K562 (cell line): Measurements from ENCODE around the gene SLC25A15. TPM values are rescaled to one million over a fixed set of nuclear protein-coding genes. Genes with fewer than 3 reads are reported as not detected.

Experiments used
- MLLT1 ChIP-seq, 2 experiments: fragments of 450-650 bp; IDR thresholded peaks; 2 replicates each; pipeline ENCODE4 v1.6.1; 2016
- SMAD2 ChIP-seq: fragments of 150-350 bp; IDR thresholded peaks from 2 replicates; pipeline ENCODE4 v1.6.1; 2014; ENCODE audit warnings: low read depth, mild to moderate bottlenecking, low read length
- TFE3 ChIP-seq: fragments of 450-650 bp; formaldehyde crosslinking; IDR thresholded peaks from 2 replicates; pipeline ENCODE4 v1.4.0; 2020; ENCODE audit warnings: mild to moderate bottlenecking, mixed read lengths
- TGIF2 ChIP-seq: sonication (generic); formaldehyde crosslinking; IDR thresholded peaks from 2 replicates; pipeline ENCODE4 v1.8.1; 2022; ENCODE audit warnings: mild to moderate bottlenecking, missing genetic modification reagents, moderate library complexity
- ZBTB40 ChIP-seq, 2 experiments: fragments of 450-650 bp in 1 of 2; sonication (generic) in 1 of 2; formaldehyde crosslinking in 1 of 2; IDR thresholded peaks; 2 replicates each; pipeline versions ENCODE4 v1.7.1 to v1.9.0; 2016 to 2022; ENCODE audit warnings: inconsistent platforms in 1 of 2, mild to moderate bottlenecking in 1 of 2, missing genetic modification reagents in 1 of 2
- ZNF165 ChIP-seq: fragments of 250-450 bp; sonication (Bioruptor Pico); IDR thresholded peaks from 2 replicates; pipeline ENCODE4 v1.4.0; 2020; ENCODE audit warnings: borderline replicate concordance
- polyA plus RNA-seq, 8 experiments: library from polyadenylated mRNA; depleted of rRNA in 4 of 8; stranded (reverse) in 5 of 8; unstranded in 3 of 8; fragments of >200 nt; fragmentation: Nextera tagmentation in 2 of 8; fragmentation: Illumina TruSeq in 1 of 8; extraction: Ambion mirVana in 2 of 8; extraction: Trizol in 1 of 8; gene quantifications; 2 replicates each; pipeline versions ENCODE4 v1.2.1 to v1.2.3, GENCODE V29; 2011 to 2014; ENCODE audit warnings: inconsistent platforms in 1 of 8, missing spikeins in 1 of 8
- total RNA-seq, 7 experiments: library from RNA; depleted of rRNA in 6 of 7; stranded (reverse); fragments of >200 nt in 6 of 7; fragmentation: Illumina TruSeq in 2 of 7; extraction: Trizol in 2 of 7; gene quantifications; 2 replicates each; pipeline versions ENCODE4 v1.2.1 to v1.2.3, GENCODE V29; 2011 to 2021; ENCODE audit warnings: low replicate concordance in 1 of 7

SLC25A15 gene
- total and polyA plus RNA-seq, 9 of the 15 experiments (the other 6 are each of a cell fraction or from before 2014, with no cell fraction given), result 3.5 to 30.5 (median 20.3) TPM

GRCh38 chr13:40819797-40820315 is 30.4 kb downstream of the SLC25A15 start (continued):
- no peak for TF ChIP-seq MLLT1 (IDR thresholded peaks at IDR 0.05)
- TF ChIP-seq ZNF165 (CRISPR knock-in tag), result no peak
- no peak for TF ChIP-seq TFE3 (CRISPR knock-in tag)
- TF ChIP-seq TGIF2, result no peak
- TF ChIP-seq ZBTB40 (IDR thresholded peaks at IDR 0.05), result no peak
- TF ChIP-seq ZBTB40 (CRISPR knock-in tag; IDR thresholded peaks at IDR 0.05), result no peak
- no peak for TF ChIP-seq SMAD2
